IPS-NIHi7 (cell line): ENCODE results near the gene CRYGN.

Experiments used
- DNase-seq: peaks from one replicate; pipeline ENCODE4 v3.0.0; 2012; ENCODE audit warnings: mixed read lengths; ENCODE audit errors: extremely low spot score

CRYGN gene

GRCh38 chr7:151426904-151427704 lies 12.8 kb downstream of the CRYGN start:
- DNase-seq, result no peak

GRCh38 chr7:151426441-151426903 lies 13.5 kb downstream of the CRYGN start:
- DNase-seq, result no peak

- no peak for DNase-seq
Observed at GRCh38 chr7:151425670-151426440, 14.1 kb downstream of the CRYGN start.

- DNase-seq, result no peak
Observed at GRCh38 chr7:151424799-151425198, 15.1 kb downstream of the CRYGN start.

GRCh38 chr7:151423936-151424335 lies 16.0 kb downstream of the CRYGN start:
- DNase-seq, result no peak

GRCh38 chr7:151423226-151423625 lies 16.7 kb downstream of the CRYGN start:
- no peak for DNase-seq

GRCh38 chr7:151422212-151422611 lies 17.7 kb downstream of the CRYGN start:
- no peak for DNase-seq

- no peak for DNase-seq
Observed at GRCh38 chr7:151420144-151420543, 19.8 kb downstream of the CRYGN start.

GRCh38 chr7:151416941-151417315 lies 23.0 kb downstream of the CRYGN start:
- DNase-seq, result no peak

- no peak for DNase-seq
Observed at GRCh38 chr7:151416112-151416940, 23.6 kb downstream of the CRYGN start.

- DNase-seq, result no peak
Observed at GRCh38 chr7:151415375-151416105, 24.4 kb downstream of the CRYGN start.

GRCh38 chr7:151413241-151413640 lies 26.7 kb downstream of the CRYGN start:
- DNase-seq, result no peak

- DNase-seq, result no peak
Observed at GRCh38 chr7:151412318-151412717, 27.6 kb downstream of the CRYGN start.

- no peak for DNase-seq
Observed at GRCh38 chr7:151411551-151411950, 28.4 kb downstream of the CRYGN start.

- peak; percentile 75 for DNase-seq
Observed at GRCh38 chr7:151410405-151411390, 29.2 kb downstream of the CRYGN start.

- DNase-seq, result peak; percentile 76
Observed at GRCh38 chr7:151409667-151410404, 30.1 kb downstream of the CRYGN start, which contains the start of gene WDR86. Gene WDR86, minus strand, starts transcription at chr7:151410038. Its CDS starts 449 bp downstream, at chr7:151409589.

GRCh38 chr7:151408839-151409666 lies 30.9 kb downstream of the CRYGN start:
- DNase-seq, result peak; percentile 61

- no peak for DNase-seq
Observed at GRCh38 chr7:151408498-151408838, 31.5 kb downstream of the CRYGN start.
